Small intestine (tissue), 7 donors: ENCODE data around the gene AFF3. TPM values are rescaled to one million over a fixed set of nuclear protein-coding genes. Genes with fewer than 3 reads are reported as not detected.

Source experiments
- DNase-seq, 2 donors: peaks; one replicate each; pipeline versions ENCODE4 v3.0.0 to v3.0.0-alpha.2; 2013
- FAIRE-seq: peaks from 2 replicates; lab custom pipeline; 2012; peaks lifted over from hg19 to GRCh38; lab: Jason Lieb, UNC
- H3K27ac ChIP-seq, 3 donors: one replicate each; pipeline ENCODE4 v1.5.1; 2013; ENCODE audit warnings: low read length in 2 of 3, mild to moderate bottlenecking in 2 of 3, control low read depth in 1 of 3, inconsistent platforms in 1 of 3, low read depth in 1 of 3, moderate library complexity in 1 of 3
- H3K27me3 ChIP-seq, 3 donors: one replicate each; pipeline ENCODE4 v1.6.1; 2013; ENCODE audit warnings: low read length in 3 of 3, inconsistent platforms in 1 of 3; ENCODE audit not compliant: control insufficient read depth in 3 of 3, insufficient read depth in 3 of 3
- H3K36me3 ChIP-seq, 3 donors: one replicate each; pipeline ENCODE4 v1.6.1; 2013; ENCODE audit warnings: low read length in 3 of 3, inconsistent platforms in 1 of 3, low read depth in 1 of 3, mild to moderate bottlenecking in 1 of 3, moderate library complexity in 1 of 3; ENCODE audit not compliant: control insufficient read depth in 3 of 3, insufficient read depth in 2 of 3
- H3K4me1 ChIP-seq, 3 donors: one replicate each; pipeline ENCODE4 v1.6.1; 2013; ENCODE audit warnings: low read length in 2 of 3, inconsistent platforms in 1 of 3, low read depth in 1 of 3, mild to moderate bottlenecking in 1 of 3, moderate library complexity in 1 of 3; ENCODE audit not compliant: control insufficient read depth in 3 of 3, insufficient read depth in 2 of 3
- H3K4me3 ChIP-seq, 3 donors: one replicate each; pipeline ENCODE4 v1.5.1; 2013; ENCODE audit warnings: low read length in 3 of 3, control low read depth in 1 of 3, inconsistent platforms in 1 of 3, low read depth in 1 of 3, mild to moderate bottlenecking in 1 of 3, moderate library complexity in 1 of 3
- H3K9me3 ChIP-seq, 2 donors: one replicate each; pipeline ENCODE4 v1.6.1; 2013; ENCODE audit warnings: low read depth in 1 of 2, low read length in 1 of 2; ENCODE audit not compliant: control insufficient read depth in 2 of 2, insufficient read depth in 1 of 2
- WGBS, 3 donors: extraction: QIAGEN DNeasy Blood & Tissue Kit; methylation state at CpG; one replicate each; pipeline ENCODE4 v1.1.7; 2013; 5-methylcytosine and 5-hydroxymethylcytosine counted together
- polyA plus RNA-seq, 4 donors: library from polyadenylated mRNA; stranded (reverse) in 3 of 4; unstranded in 1 of 4; fragments of 200-250 nt in 3 of 4; fragments of 120-200 nt in 1 of 4; gene quantifications; one replicate each; pipeline versions ENCODE4 v1.2.1 to v1.2.3, GENCODE V29; 2013
- donor health status: healthy with polysubstance abuse.
- donor health status: control.
- donor health status: control.
- donor health status: Bipolar disorder and iron deficiency.
- donor health status: healthy.

Gene AFF3
- polyA plus RNA-seq, 4 donors, result 0.27 to 3.2 (median 0.92) TPM; not detected in 1

GRCh38 chr2:99714349-99714748 lies 428.0 kb downstream of the AFF3 start:
- H3K27ac ChIP-seq, result no peak overlapping the region
- no peaks in the 10 kb centered on the region for H3K4me1 ChIP-seq
- DNase-seq, result no peak
- H3K4me3 ChIP-seq, result no peak overlapping the region
- no peaks in the 10 kb centered on the region for H3K27me3 ChIP-seq
- no peak for FAIRE-seq
- H3K36me3 ChIP-seq, result no peaks in the 10 kb centered on the region
- WGBS, 3 donors, result 70 to 87% (median 74%) methylated on average over 2 of the region's 2 CpGs
- no peaks in the 10 kb centered on the region for H3K9me3 ChIP-seq

GRCh38 chr2:99711144-99711543 lies 431.2 kb downstream of the AFF3 start:
- DNase-seq, result no peak
- WGBS, 3 donors, result 75 to 82% (median 76%) methylated on average over 9 of the region's 9 CpGs

GRCh38 chr2:99710721-99711120 lies 431.7 kb downstream of the AFF3 start:
- Histone ChIP-seq H3K27ac (no peak overlapping the region), H3K9me3 (no peaks in the 10 kb centered on the region), H3K4me3 (no peak overlapping the region), H3K36me3 (no peaks in the 10 kb centered on the region), H3K4me1 (no peaks in the 10 kb centered on the region), H3K27me3 (no peaks in the 10 kb centered on the region)
- whole genome bisulfite sequencing, 3 donors, result 53 to 75% (median 61%) methylated on average over 6 of the region's 6 CpGs
- DNase-seq (no peak), FAIRE-seq (no peak)

More at GRCh38 chr2:99711144-99711543, 431.2 kb downstream of the AFF3 start:
- Histone ChIP-seq H3K36me3 (no peaks in the 10 kb centered on the region), H3K27ac (no peak overlapping the region), H3K27me3 (no peaks in the 10 kb centered on the region), H3K9me3 (no peaks in the 10 kb centered on the region), H3K4me1 (no peaks in the 10 kb centered on the region), H3K4me3 (no peak overlapping the region)
- no peak for FAIRE-seq

- no peak for FAIRE-seq
- H3K36me3 ChIP-seq, result no peaks in the 10 kb centered on the region
Measured at GRCh38 chr2:99709229-99709628, 433.2 kb downstream of the AFF3 start.

GRCh38 chr2:99708231-99708630 lies 434.2 kb downstream of the AFF3 start:
- no peak for DNase-seq
- WGBS, 3 donors, result 61 to 76% (median 75%) methylated on average over 3 of the region's 3 CpGs
- H3K27me3 ChIP-seq, result no peaks in the 10 kb centered on the region
- H3K27ac ChIP-seq, result no peak overlapping the region
- no peaks in the 10 kb centered on the region for H3K9me3 ChIP-seq
- no peak for FAIRE-seq
- H3K4me3 ChIP-seq, result no peak overlapping the region
- H3K36me3 ChIP-seq, result no peaks in the 10 kb centered on the region
- H3K4me1 ChIP-seq, result no peaks in the 10 kb centered on the region

More at GRCh38 chr2:99709229-99709628, 433.2 kb downstream of the AFF3 start:
- Histone ChIP-seq H3K27me3 (no peaks in the 10 kb centered on the region), H3K27ac (no peak overlapping the region), H3K4me1 (no peaks in the 10 kb centered on the region), H3K9me3 (no peaks in the 10 kb centered on the region), H3K4me3 (no peak overlapping the region)
- DNase-seq, result no peak
- 55 to 79% (median 59%) methylated on average over 2 of the region's 2 CpGs for WGBS, 3 donors

GRCh38 chr2:99707592-99707991 lies 434.8 kb downstream of the AFF3 start:
- H3K9me3 ChIP-seq, result no peaks in the 10 kb centered on the region
- H3K4me1 ChIP-seq, result no peaks in the 10 kb centered on the region
- H3K27ac ChIP-seq, result no peak overlapping the region
- FAIRE-seq, result no peak
- DNase-seq, result no peak
- WGBS, 3 donors, result 76 to 83% (median 82%) methylated on average over 1 of the region's 1 CpG
- no peak overlapping the region for H3K4me3 ChIP-seq
- no peaks in the 10 kb centered on the region for H3K27me3 ChIP-seq
- no peaks in the 10 kb centered on the region for H3K36me3 ChIP-seq

GRCh38 chr2:99706735-99707134 lies 435.7 kb downstream of the AFF3 start:
- DNase-seq (no peak), FAIRE-seq (no peak)
- Histone ChIP-seq H3K27ac (no peak overlapping the region), H3K4me1 (no peaks in the 10 kb centered on the region), H3K36me3 (no peaks in the 10 kb centered on the region), H3K27me3 (no peaks in the 10 kb centered on the region), H3K4me3 (no peak overlapping the region), H3K9me3 (no peaks in the 10 kb centered on the region)
- 73 to 81% (median 80%) methylated on average over 4 of the region's 4 CpGs for WGBS, 3 donors

GRCh38 chr2:99701503-99701902 lies 440.9 kb downstream of the AFF3 start:
- Histone ChIP-seq H3K27me3 (no peaks in the 10 kb centered on the region), H3K9me3 (no peaks in the 10 kb centered on the region), H3K4me1 (no peaks in the 10 kb centered on the region), H3K4me3 (no peak overlapping the region), H3K36me3 (no peaks in the 10 kb centered on the region), H3K27ac (no peak overlapping the region)
- no peak for FAIRE-seq
- 73 to 83% (median 76%) methylated on average over 7 of the region's 7 CpGs for WGBS, 3 donors
- DNase-seq, result no peak
